Gastroesophageal sphincter (tissue), 4 donors: ENCODE measurements around the gene ARID5B. TPM values are rescaled to one million over a fixed set of nuclear protein-coding genes. Genes with fewer than 3 reads are reported as not detected.
A peak's percentile ranks its signal among the peaks of the same experiment; 100 is the strongest.

Experiments used
- ATAC-seq: fragments of 150-250 bp; one replicate; pipeline ENCODE4 v1.9.1; 2016; ENCODE audit warnings: mild to moderate bottlenecking, moderate library complexity
- H3K27ac ChIP-seq, 4 donors: fragments of 200-600 bp; sonication (generic) in 3 of 4; 1 replicate in 3 of 4; 2 replicates in 1 of 4; pipeline ENCODE4 v1.5.1; 2016 to 2019
- H3K27me3 ChIP-seq: fragments of 200-600 bp; sonication (generic); one replicate; pipeline ENCODE4 v1.5.1; 2019
- H3K36me3 ChIP-seq, 2 donors: fragments of 200-600 bp; sonication (generic); one replicate each; pipeline ENCODE4 v1.5.1; 2019; ENCODE audit warnings: control low read depth in 1 of 2
- H3K4me1 ChIP-seq, 3 donors: fragments of 200-600 bp; sonication (generic); 1 replicate in 2 of 3; 2 replicates in 1 of 3; pipeline ENCODE4 v1.5.1; 2016 to 2019; ENCODE audit warnings: control low read depth in 2 of 3
- H3K4me3 ChIP-seq, 2 donors: fragments of 200-600 bp; sonication (generic); one replicate each; pipeline ENCODE4 v1.5.1; 2019; ENCODE audit warnings: mild to moderate bottlenecking in 1 of 2, moderate library complexity in 1 of 2
- H3K9me3 ChIP-seq, 3 donors: fragments of 200-600 bp; sonication (generic); one replicate each; pipeline ENCODE4 v1.5.1; 2017 to 2019; ENCODE audit warnings: control low read depth in 2 of 3
- CTCF ChIP-seq, 4 experiments: fragments of 200-600 bp in 2 of 4; fragments of 450-650 bp in 2 of 4; sonication (generic) in 1 of 4; IDR thresholded peaks; one replicate each; pipeline ENCODE4 v1.5.1; 2017 to 2019; ENCODE audit warnings: antibody characterized with exemption in 4 of 4, mild to moderate bottlenecking in 2 of 4, moderate library complexity in 2 of 4
- EP300 ChIP-seq: sonication (generic); formaldehyde crosslinking; IDR thresholded peaks from one replicate; pipeline ENCODE4 v1.6.1; 2017; ENCODE audit warnings: antibody characterized with exemption, mild to moderate bottlenecking
- POLR2A ChIP-seq, 2 donors: fragments of 450-650 bp; IDR thresholded peaks; one replicate each; pipeline ENCODE4 v1.6.1; 2017; ENCODE audit warnings: antibody characterized with exemption in 2 of 2, mild to moderate bottlenecking in 2 of 2, moderate library complexity in 1 of 2
- POLR2AphosphoS5 ChIP-seq: sonication (generic); formaldehyde crosslinking; IDR thresholded peaks from one replicate; pipeline ENCODE4 v1.6.1; 2017; ENCODE audit warnings: antibody characterized with exemption
- WGBS, 2 donors: methylation state at CpG; one replicate each; pipeline ENCODE4 v1.1.5; 2018; ENCODE audit warnings: low coverage in 1 of 2; 5-methylcytosine and 5-hydroxymethylcytosine counted together
- total RNA-seq, 4 donors: library from RNA; depleted of rRNA; stranded (reverse); fragments of >200 nt; gene quantifications; one replicate each; pipeline ENCODE4 v1.1.0, GENCODE V29; 2016

The ARID5B gene
- total RNA-seq, 4 donors from 2014 or later, result 34.7 to 81.4 (median 62.5) TPM

GRCh38 chr10:62096256-62096933, 194.9 kb downstream of the ARID5B start:
- no peak overlapping the region for H3K4me3 ChIP-seq
- WGBS, 2 donors, result 69 to 73% methylated on average over 4 of the region's 4 CpGs
- peak overlapping the region in 3 of 4 donors; percentile 24 to 60 (median 54) for H3K27ac ChIP-seq
- H3K9me3 ChIP-seq, result no peaks in the 10 kb centered on the region
- no peaks in the 10 kb centered on the region for H3K27me3 ChIP-seq
- TF ChIP-seq POLR2AphosphoS5 (no peak), CTCF (IDR thresholded peaks at IDR 0.05) (no peak), EP300 (no peak), POLR2A (IDR thresholded peaks at IDR 0.05) (no peak)
- H3K4me1 ChIP-seq, result peaks cover 0 to 39% (median 25%) of the 10 kb centered on the region in 3 donors
- H3K36me3 ChIP-seq, result peaks cover 0 to 19% of the 10 kb centered on the region in 2 donors
- ATAC-seq, result no peak

GRCh38 chr10:62098278-62099121, 197.0 kb downstream of the ARID5B start:
- Histone ChIP-seq H3K27ac (no peak overlapping the region), H3K27me3 (no peaks in the 10 kb centered on the region), H3K9me3 (no peaks in the 10 kb centered on the region), H3K4me3 (no peak overlapping the region), H3K4me1 (peaks cover 0 to 31% (median 21%) of the 10 kb centered on the region in 3 donors), H3K36me3 (no peaks in the 10 kb centered on the region)
- TF ChIP-seq CTCF (IDR thresholded peaks at IDR 0.05) (no peak), POLR2A (IDR thresholded peaks at IDR 0.05) (no peak), EP300 (no peak), POLR2AphosphoS5 (no peak)
- WGBS, 2 donors, result 65 to 75% methylated on average over 6 to 13 of the region's 14 CpGs
- ATAC-seq, result no peak

GRCh38 chr10:62099299-62099698, 197.8 kb downstream of the ARID5B start:
- Histone ChIP-seq H3K27me3 (no peaks in the 10 kb centered on the region), H3K4me1 (peaks cover 0 to 23% (median 15%) of the 10 kb centered on the region in 3 donors), H3K27ac (no peak overlapping the region), H3K4me3 (no peak overlapping the region), H3K36me3 (no peaks in the 10 kb centered on the region), H3K9me3 (no peaks in the 10 kb centered on the region)
- no peak for TF ChIP-seq POLR2A (IDR thresholded peaks at IDR 0.05)
- no peak for TF ChIP-seq POLR2AphosphoS5
- TF ChIP-seq CTCF (IDR thresholded peaks at IDR 0.05), result no peak
- TF ChIP-seq EP300, result no peak
- ATAC-seq, result no peak
- WGBS, 2 donors, result 85 to 100% methylated on average over 1 to 3 of the region's 3 CpGs

GRCh38 chr10:62103857-62104256, 202.4 kb downstream of the ARID5B start:
- no peak for ATAC-seq
- H3K9me3 ChIP-seq, result no peaks in the 10 kb centered on the region
- H3K27me3 ChIP-seq, result no peaks in the 10 kb centered on the region
- H3K4me1 ChIP-seq, result no peaks in the 10 kb centered on the region
- TF ChIP-seq POLR2A (IDR thresholded peaks at IDR 0.05), result no peak
- H3K4me3 ChIP-seq, result no peak overlapping the region
- WGBS, 2 donors, result 90 to 97% methylated on average over 5 to 9 of the region's 9 CpGs
- no peaks in the 10 kb centered on the region for H3K36me3 ChIP-seq
- no peak overlapping the region for H3K27ac ChIP-seq

GRCh38 chr10:62106929-62107519, 205.5 kb downstream of the ARID5B start:
- H3K9me3 ChIP-seq, result no peaks in the 10 kb centered on the region
- TF ChIP-seq POLR2A (IDR thresholded peaks at IDR 0.05) (no peak), POLR2AphosphoS5 (no peak), EP300 (no peak), CTCF (IDR thresholded peaks at IDR 0.05) (no peak)

More at GRCh38 chr10:62106929-62107519, 205.5 kb downstream of the ARID5B start:
- no peak for ATAC-seq
- Histone ChIP-seq H3K36me3 (no peaks in the 10 kb centered on the region), H3K4me1 (no peaks in the 10 kb centered on the region), H3K4me3 (no peak overlapping the region), H3K27me3 (no peaks in the 10 kb centered on the region), H3K27ac (no peak overlapping the region)
